Spinal cord (tissue), 10 donors: Measurements from ENCODE around the gene GPRC5D. TPM values are rescaled to one million over a fixed set of nuclear protein-coding genes. Genes with fewer than 3 reads are reported as not detected.

Experiments
- DNase-seq, 6 donors: peaks; one replicate each; pipeline versions ENCODE4 v3.0.0 to v3.0.0-alpha.2; 2013 to 2015; ENCODE audit warnings: low spot score in 6 of 6, low read depth in 4 of 6
- H3K27ac ChIP-seq: one replicate; pipeline ENCODE4 v1.5.1; 2013; ENCODE audit warnings: low read depth, low read length, control low read depth
- H3K27me3 ChIP-seq: one replicate; pipeline ENCODE4 v1.6.1; 2013; ENCODE audit warnings: low read length; ENCODE audit not compliant: control insufficient read depth, insufficient read depth
- H3K36me3 ChIP-seq: one replicate; pipeline ENCODE4 v1.6.1; 2013; ENCODE audit warnings: low read length; ENCODE audit not compliant: control insufficient read depth, insufficient read depth
- H3K4me1 ChIP-seq: one replicate; pipeline ENCODE4 v1.6.1; 2013; ENCODE audit warnings: low read length; ENCODE audit not compliant: control insufficient read depth, insufficient read depth
- H3K4me3 ChIP-seq: one replicate; pipeline ENCODE4 v1.5.1; 2013; ENCODE audit warnings: low read depth, low read length, control low read depth
- H3K9me3 ChIP-seq: one replicate; pipeline ENCODE4 v1.6.1; 2013; ENCODE audit warnings: low read length; ENCODE audit not compliant: control insufficient read depth, insufficient read depth
- WGBS: methylation state at CpG from one replicate; pipeline ENCODE4 v1.1.5; 2013; ENCODE audit warnings: missing lambda C conversion rate; ENCODE audit not compliant: insufficient coverage; 5-methylcytosine and 5-hydroxymethylcytosine counted together
- polyA plus RNA-seq, 2 donors: library from polyadenylated mRNA; unstranded; fragments of 120-200 nt; gene quantifications; one replicate each; pipeline ENCODE4 v1.2.1, GENCODE V29; 2013; ENCODE audit not compliant: insufficient read length in 2 of 2
- total RNA-seq, 2 donors: library from RNA; depleted of rRNA in 1 of 2; stranded (reverse); fragments of 120-200 nt in 1 of 2; fragments of >200 nt in 1 of 2; gene quantifications; one replicate each; pipeline versions ENCODE4 v1.2.3 to v1.2.4, GENCODE V29; 2013 to 2014
- donor health status: healthy.

The GPRC5D gene
- total and polyA plus RNA-seq, 4 donors: 0.53 to 0.65 TPM; not detected in 2

DNA sequence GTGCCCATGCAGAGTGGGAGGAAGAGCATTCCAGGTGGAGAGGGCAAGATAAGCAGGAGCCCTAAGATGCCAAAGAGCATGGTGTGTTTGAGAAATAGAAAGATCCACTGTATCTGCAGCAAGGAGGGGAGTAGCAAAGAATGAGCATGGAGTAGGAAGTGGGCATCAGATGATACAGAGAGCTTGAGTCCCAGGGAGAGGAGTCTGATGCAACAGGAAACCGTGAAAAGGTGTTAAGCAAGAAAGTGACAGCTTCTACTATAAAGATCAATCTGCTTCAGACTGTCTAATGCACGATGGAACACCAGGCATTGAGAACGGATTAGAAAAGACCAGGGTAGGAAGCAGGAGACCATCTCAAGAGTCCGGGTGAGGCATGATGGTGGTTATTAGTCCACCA lies 12.3 kb upstream of the GPRC5D start:
- 94% methylated on average over 2 of the region's 4 CpGs for whole genome bisulfite sequencing
- H3K27me3 ChIP-seq: no peaks in the 10 kb centered on the region
- H3K4me1 ChIP-seq: no peaks in the 10 kb centered on the region
- H3K9me3 ChIP-seq: no peaks in the 10 kb centered on the region
- H3K4me3 ChIP-seq: no peak overlapping the region
- no peak overlapping the region for H3K27ac ChIP-seq
- no peak for DNase-seq
- H3K36me3 ChIP-seq: no peaks in the 10 kb centered on the region

DNA sequence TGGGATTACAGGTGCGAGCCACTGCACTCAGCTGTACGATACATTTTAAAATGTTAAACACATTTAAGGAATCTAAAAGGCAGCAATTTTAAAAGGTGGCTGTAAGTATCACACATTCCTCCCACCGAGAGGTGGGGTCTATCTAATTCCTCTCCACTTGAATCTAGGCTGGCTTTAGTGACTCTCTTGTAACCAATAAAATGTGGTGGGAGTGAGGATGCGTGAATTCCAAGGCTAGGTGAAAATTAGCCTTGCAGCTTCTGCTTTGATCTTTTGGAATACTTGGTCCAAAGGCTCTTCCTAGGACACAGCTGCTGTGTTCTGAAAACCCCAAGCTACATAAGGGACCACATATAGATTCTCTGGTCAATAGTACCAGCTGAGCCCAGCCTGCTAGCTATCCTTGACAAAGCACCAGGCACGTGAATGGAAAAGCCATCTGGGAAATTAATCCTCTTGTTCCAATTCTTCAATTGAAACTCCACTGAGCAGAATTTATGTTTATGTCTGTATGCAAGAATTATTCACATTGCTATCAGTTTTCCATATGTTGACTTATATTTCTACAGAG lies 8.8 kb upstream of the GPRC5D start:
- peak in 2 of 6 donors; percentile 24 to 40 for DNase-seq
- WGBS: 0% methylated on average over 1 of the region's 5 CpGs
- H3K9me3 ChIP-seq: no peaks in the 10 kb centered on the region
- no peak overlapping the region for H3K4me3 ChIP-seq
- H3K27ac ChIP-seq: no peak overlapping the region
- H3K27me3 ChIP-seq: no peaks in the 10 kb centered on the region
- H3K36me3 ChIP-seq: no peaks in the 10 kb centered on the region
- no peaks in the 10 kb centered on the region for H3K4me1 ChIP-seq

DNA sequence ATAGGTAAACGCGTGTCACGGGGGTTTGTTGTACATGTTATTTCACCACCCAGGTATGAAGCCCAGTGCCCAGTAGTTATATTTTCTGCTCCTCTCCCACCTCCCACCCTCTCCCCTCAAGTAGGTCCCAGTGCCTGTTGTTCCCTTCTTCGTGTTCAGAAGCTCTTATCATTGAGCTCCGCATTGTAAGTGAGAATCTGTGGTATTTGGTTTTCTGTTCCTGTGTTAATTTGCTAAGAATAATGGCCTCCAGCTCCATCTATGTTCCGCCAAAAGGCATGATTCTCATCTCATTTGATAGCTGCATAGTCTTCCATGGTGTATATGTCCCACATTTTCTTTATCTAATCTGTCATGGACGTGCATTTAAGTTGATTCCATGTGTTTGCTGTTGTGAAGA lies 6.9 kb upstream of the GPRC5D start:
- Histone ChIP-seq H3K27ac (no peak overlapping the region), H3K9me3 (no peaks in the 10 kb centered on the region), H3K4me3 (no peak overlapping the region), H3K27me3 (no peaks in the 10 kb centered on the region), H3K4me1 (no peaks in the 10 kb centered on the region), H3K36me3 (no peaks in the 10 kb centered on the region)
- no CpG with 5 or more reads among the region's 7 CpGs for WGBS
- no peak for DNase-seq

DNA sequence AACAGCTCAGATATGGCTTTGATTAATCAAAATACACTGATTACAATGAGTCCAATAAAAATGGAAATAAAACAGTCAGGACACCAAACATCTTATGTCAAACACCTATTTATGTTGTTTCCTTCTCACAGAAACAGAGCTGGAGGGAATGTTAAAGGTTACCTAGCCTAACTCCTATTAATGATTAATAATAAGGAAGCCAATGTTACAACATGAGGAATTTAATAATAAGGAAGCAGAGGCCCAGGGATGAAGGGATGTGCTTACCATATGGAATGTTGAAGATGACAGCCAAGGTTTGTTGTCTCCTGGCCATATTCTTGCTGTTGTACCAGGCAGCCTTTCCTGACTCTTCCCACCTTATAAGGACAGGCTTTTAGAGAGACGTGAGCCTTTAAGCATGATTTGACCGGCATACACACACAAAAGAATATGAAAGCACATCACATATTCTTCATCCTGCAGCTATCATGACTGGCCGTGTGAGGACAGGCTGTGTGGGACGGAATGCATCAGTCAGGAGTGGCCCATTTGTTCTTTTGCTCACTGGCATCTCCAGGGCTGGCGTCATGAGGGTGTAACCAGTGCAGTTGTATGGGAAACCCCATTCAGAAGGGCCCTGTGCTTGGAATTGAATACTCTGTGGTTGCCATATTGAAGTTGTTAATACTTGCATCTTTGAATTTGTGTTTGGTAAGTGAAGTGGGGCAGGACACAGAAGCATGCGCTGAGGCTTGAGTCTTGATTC lies 3.1 kb upstream of the GPRC5D start:
- DNase-seq: no peak
- Histone ChIP-seq H3K4me3 (no peak overlapping the region), H3K27ac (no peak overlapping the region), H3K9me3 (no peaks in the 10 kb centered on the region), H3K36me3 (no peaks in the 10 kb centered on the region), H3K27me3 (no peaks in the 10 kb centered on the region), H3K4me1 (no peaks in the 10 kb centered on the region)
- 100% methylated on average over 3 of the region's 6 CpGs for WGBS

DNA sequence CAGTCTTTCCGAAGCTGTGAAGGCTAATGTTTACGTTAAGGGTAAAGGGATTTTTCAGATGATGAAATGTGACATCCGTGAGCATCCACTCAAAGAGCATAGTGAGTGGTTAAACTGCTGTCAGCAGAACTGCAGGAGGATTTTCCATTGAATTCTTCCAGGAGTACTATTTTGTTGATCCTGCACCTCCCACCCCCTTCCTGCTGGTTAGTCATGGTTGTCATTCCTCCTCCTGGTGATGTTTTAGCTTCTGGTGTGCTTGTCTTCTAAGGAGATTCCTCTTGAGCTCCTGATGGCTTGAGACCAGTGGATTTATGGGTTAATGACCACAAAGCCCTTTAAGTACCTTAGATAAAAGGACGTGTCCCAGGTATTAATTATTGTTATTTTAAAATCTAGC lies 2.4 kb upstream of the GPRC5D start:
- WGBS: 58% methylated on average over 3 of the region's 4 CpGs
- no peaks in the 10 kb centered on the region for H3K4me1 ChIP-seq
- H3K36me3 ChIP-seq: no peaks in the 10 kb centered on the region
- H3K9me3 ChIP-seq: no peaks in the 10 kb centered on the region
- H3K4me3 ChIP-seq: no peak overlapping the region
- no peaks in the 10 kb centered on the region for H3K27me3 ChIP-seq
- no peak for DNase-seq
- H3K27ac ChIP-seq: no peak overlapping the region

DNA sequence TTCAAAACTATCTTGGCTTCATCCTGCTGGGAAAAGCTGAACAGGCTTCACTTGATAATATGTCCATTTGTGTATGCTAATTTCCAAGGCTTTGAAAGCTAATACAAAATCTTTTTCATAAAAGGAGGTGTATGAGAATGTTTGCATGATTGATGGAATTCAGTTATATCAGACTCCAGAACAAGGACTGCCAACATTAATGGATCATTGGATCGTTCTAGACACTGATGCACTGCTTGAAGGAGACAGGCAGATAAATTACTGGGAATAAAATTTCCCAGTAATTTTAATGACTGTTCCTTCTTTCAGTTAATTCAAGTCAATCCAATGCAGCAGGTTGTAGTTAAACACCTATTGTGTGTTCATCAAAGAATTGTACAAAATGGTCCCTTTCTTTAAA lies 466 bp downstream of the GPRC5D start:
- Histone ChIP-seq H3K9me3 (no peaks in the 10 kb centered on the region), H3K27ac (no peak overlapping the region), H3K4me3 (no peak overlapping the region), H3K36me3 (no peaks in the 10 kb centered on the region), H3K4me1 (no peaks in the 10 kb centered on the region), H3K27me3 (no peaks in the 10 kb centered on the region)
- no CpG with 5 or more reads among the region's 1 CpG for WGBS
- no peak for DNase-seq

DNA sequence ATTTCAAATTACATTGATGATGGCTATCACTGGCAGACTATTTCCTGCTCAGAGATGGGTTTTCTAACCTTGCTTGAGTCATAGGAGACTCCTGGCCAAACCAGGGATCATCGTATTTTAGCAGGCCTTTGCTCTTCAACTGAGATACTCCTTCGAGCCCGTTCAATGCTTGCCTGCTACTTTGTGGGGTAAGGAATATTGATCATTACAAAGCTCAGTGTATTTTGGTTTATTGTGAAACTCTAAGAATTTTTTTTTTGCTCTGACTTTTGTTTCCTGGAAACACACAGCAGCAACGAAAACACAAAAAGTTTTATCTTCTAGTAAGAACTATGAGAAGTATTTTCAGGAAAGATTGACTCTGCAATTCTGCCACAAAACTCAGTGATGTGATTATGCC lies 4.1 kb downstream of the GPRC5D start:
- no peak for DNase-seq
- H3K27me3 ChIP-seq: no peaks in the 10 kb centered on the region
- no peaks in the 10 kb centered on the region for H3K36me3 ChIP-seq
- H3K4me3 ChIP-seq: no peak overlapping the region
- 100% methylated on average over 1 of the region's 4 CpGs for WGBS
- H3K27ac ChIP-seq: no peak overlapping the region
- no peaks in the 10 kb centered on the region for H3K4me1 ChIP-seq
- no peaks in the 10 kb centered on the region for H3K9me3 ChIP-seq

DNA sequence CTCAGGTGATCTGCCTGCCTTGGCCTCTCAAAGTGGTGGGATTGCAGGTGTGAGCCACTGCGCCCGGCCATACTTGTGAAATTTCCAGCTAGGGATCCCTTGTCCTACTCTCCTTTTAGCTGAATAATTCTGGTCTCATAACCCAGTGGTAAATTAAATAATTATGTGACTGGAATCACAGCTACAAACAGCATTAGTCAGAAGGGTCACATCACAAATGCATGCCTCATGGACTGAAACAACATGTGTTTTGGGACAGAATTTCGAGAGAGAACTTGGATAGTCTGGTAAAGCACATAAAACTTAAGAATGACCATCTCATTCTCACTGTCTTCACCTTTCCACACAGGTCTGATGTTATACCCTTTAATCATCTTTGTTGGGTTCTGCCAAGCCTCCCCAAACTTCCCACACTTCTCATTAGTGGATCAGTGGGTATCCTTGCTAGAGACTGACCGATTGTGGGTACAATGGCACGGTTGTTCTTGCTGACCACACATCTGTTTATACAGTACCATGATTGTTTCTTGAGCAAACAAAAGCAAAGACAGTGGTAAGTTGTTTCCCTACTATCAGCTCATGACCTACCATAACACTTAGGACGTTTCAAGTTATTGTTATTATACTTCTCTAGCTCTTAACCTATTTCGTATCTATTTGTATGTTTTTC lies 5.1 kb downstream of the GPRC5D start:
- peak in 1 of 6 donors; percentile 26 for DNase-seq
- H3K9me3 ChIP-seq: no peaks in the 10 kb centered on the region
- no peak overlapping the region for H3K27ac ChIP-seq
- no CpG with 5 or more reads among the region's 7 CpGs for WGBS
- no peaks in the 10 kb centered on the region for H3K36me3 ChIP-seq
- no peaks in the 10 kb centered on the region for H3K4me1 ChIP-seq
- H3K4me3 ChIP-seq: no peak overlapping the region
- H3K27me3 ChIP-seq: no peaks in the 10 kb centered on the region

DNA sequence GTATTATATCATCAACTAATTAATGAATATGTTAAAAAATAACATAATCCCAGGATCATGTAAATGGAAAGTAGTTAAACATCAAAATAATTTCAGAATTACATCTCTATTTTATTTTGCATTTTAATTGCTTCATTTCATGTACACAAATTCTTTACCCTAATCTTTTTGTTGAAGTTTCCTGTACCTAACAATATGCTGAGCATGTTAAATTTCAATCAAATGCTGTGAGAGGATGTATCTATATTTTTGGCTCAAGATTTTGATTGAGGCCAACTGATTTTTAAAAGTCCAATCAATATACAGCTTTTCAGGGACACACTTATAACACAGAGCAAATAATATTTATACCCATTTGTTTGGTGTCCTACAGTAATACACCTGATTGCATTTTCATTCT lies 6.4 kb downstream of the GPRC5D start:
- DNase-seq: no peak
- H3K36me3 ChIP-seq: no peaks in the 10 kb centered on the region
- H3K27me3 ChIP-seq: no peaks in the 10 kb centered on the region
- H3K9me3 ChIP-seq: no peaks in the 10 kb centered on the region
- H3K27ac ChIP-seq: no peak overlapping the region
- H3K4me3 ChIP-seq: no peak overlapping the region
- H3K4me1 ChIP-seq: no peaks in the 10 kb centered on the region
